Smooth muscle cell (in vitro differentiated cells): ENCODE data around the gene PLXNC1. TPM values are rescaled to one million over a fixed set of nuclear protein-coding genes. Genes with fewer than 3 reads are reported as not detected.

Experiments
- DNase-seq: peaks from one replicate; lab custom pipeline; 2025; ENCODE audit not compliant: unreplicated experiment; lab: John Stamatoyannopoulos, UW
- H2AFZ ChIP-seq: fragments of 200-600 bp; sonication (generic); 2 replicates; pipeline ENCODE4 v1.6.0; 2016; ENCODE audit warnings: antibody characterized with exemption, low read depth, mild to moderate bottlenecking
- H3F3A ChIP-seq: fragments of 200-600 bp; sonication (generic); 2 replicates; pipeline ENCODE4 v1.6.0; 2017; ENCODE audit warnings: antibody characterized with exemption, low read depth
- H3K27ac ChIP-seq: fragments of 200-600 bp; sonication (generic); 2 replicates; pipeline ENCODE4 v1.5.1; 2016; ENCODE audit warnings: low read depth, mild to moderate bottlenecking
- H3K27me3 ChIP-seq: fragments of 200-600 bp; sonication (generic); 2 replicates; pipeline ENCODE4 v1.6.1; 2016; ENCODE audit warnings: low read depth, mild to moderate bottlenecking
- H3K36me3 ChIP-seq: fragments of 200-600 bp; sonication (generic); 2 replicates; pipeline ENCODE4 v1.5.1; 2016; ENCODE audit warnings: low read depth
- H3K4me1 ChIP-seq: fragments of 200-600 bp; sonication (generic); 2 replicates; pipeline ENCODE4 v1.5.1; 2016; ENCODE audit warnings: low read depth
- H3K4me2 ChIP-seq: fragments of 200-600 bp; sonication (generic); 2 replicates; pipeline ENCODE4 v1.6.0; 2016; ENCODE audit warnings: mild to moderate bottlenecking
- H3K4me3 ChIP-seq: fragments of 200-600 bp; sonication (generic); 2 replicates; pipeline ENCODE4 v1.5.1; 2016; ENCODE audit warnings: mild to moderate bottlenecking
- H3K79me2 ChIP-seq: fragments of 200-600 bp; sonication (generic); 2 replicates; pipeline ENCODE4 v1.6.0; 2016; ENCODE audit warnings: low read depth, mild to moderate bottlenecking
- H3K9ac ChIP-seq: fragments of 200-600 bp; sonication (generic); 2 replicates; pipeline ENCODE4 v1.6.0; 2016; ENCODE audit warnings: low read depth
- H3K9me3 ChIP-seq: fragments of 200-600 bp; sonication (generic); replicated peaks from 2 replicates; pipeline ENCODE4 v1.5.1; 2016; ENCODE audit warnings: low read depth
- H4K20me1 ChIP-seq: fragments of 200-600 bp; sonication (generic); 2 replicates; pipeline ENCODE4 v1.6.0; 2016; ENCODE audit warnings: low read depth
- WGBS: methylation state at CpG from one replicate; pipeline ENCODE4 v1.1.7; 2016; ENCODE audit warnings: low lambda C conversion rate; 5-methylcytosine and 5-hydroxymethylcytosine counted together
- polyA plus RNA-seq: library from polyadenylated mRNA; unstranded; fragments of >200 nt; fragmentation: Nextera tagmentation; extraction: Ambion mirVana; gene quantifications from 2 replicates; pipeline ENCODE4 v1.2.1, GENCODE V29; 2016
- total RNA-seq: library from RNA; depleted of rRNA; stranded (reverse); fragments of >200 nt; gene quantifications from 2 replicates; pipeline ENCODE4 v1.2.3, GENCODE V29; 2014
- TF ChIP-seq, protein P1 (sequence below): fragments of 200-600 bp; sonication (generic); IDR thresholded peaks from 2 replicates; pipeline ENCODE4 v1.5.1; 2017; ENCODE audit warnings: borderline replicate concordance, mild to moderate bottlenecking, antibody characterized with exemption; ENCODE audit not compliant: insufficient read depth, poor library complexity, severe bottlenecking

PLXNC1 gene
- total and polyA plus RNA-seq, 2 experiments from 2014 or later = 0.49 to 0.66 TPM

DNA sequence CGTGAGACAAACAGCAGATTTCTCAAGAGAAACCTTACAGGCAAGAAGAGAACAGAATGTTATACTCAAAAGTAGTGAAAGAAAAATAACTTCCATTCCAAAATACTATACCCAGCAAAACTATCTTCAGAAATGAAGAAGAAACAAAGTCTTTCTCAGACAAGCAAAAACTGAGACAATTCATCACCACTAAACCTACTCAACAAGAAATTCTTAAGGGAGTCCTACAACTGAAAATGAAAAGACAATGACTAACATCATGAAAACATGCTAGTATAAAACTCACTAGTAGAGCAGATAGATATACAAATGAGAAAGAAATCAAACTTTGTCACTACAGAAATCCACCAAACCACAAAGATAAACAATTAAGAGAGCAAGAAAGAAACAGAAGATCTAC is 204.8 kb downstream of the PLXNC1 start:
- H3K79me2 ChIP-seq = no peaks in the 10 kb centered on the region
- 97% methylated on average over 1 of the region's 1 CpG for WGBS
- TF ChIP-seq, protein P1, sequence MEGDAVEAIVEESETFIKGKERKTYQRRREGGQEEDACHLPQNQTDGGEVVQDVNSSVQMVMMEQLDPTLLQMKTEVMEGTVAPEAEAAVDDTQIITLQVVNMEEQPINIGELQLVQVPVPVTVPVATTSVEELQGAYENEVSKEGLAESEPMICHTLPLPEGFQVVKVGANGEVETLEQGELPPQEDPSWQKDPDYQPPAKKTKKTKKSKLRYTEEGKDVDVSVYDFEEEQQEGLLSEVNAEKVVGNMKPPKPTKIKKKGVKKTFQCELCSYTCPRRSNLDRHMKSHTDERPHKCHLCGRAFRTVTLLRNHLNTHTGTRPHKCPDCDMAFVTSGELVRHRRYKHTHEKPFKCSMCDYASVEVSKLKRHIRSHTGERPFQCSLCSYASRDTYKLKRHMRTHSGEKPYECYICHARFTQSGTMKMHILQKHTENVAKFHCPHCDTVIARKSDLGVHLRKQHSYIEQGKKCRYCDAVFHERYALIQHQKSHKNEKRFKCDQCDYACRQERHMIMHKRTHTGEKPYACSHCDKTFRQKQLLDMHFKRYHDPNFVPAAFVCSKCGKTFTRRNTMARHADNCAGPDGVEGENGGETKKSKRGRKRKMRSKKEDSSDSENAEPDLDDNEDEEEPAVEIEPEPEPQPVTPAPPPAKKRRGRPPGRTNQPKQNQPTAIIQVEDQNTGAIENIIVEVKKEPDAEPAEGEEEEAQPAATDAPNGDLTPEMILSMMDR = no peak

More for the DNA sequence above, 204.8 kb downstream of the PLXNC1 start:
- Histone ChIP-seq H3K4me1 (no peaks in the 10 kb centered on the region), H3K4me2 (no peak overlapping the region), H2AFZ (no peak overlapping the region), H4K20me1 (no peaks in the 10 kb centered on the region), H3K27ac (no peak overlapping the region), H3F3A (no peaks in the 10 kb centered on the region), H3K9ac (no peak overlapping the region), H3K27me3 (no peaks in the 10 kb centered on the region), H3K36me3 (peaks cover 18% of the 10 kb centered on the region), H3K4me3 (no peak overlapping the region), H3K9me3 (peaks cover 26% of the 10 kb centered on the region)
- no peak for DNase-seq
